ENCODE measurements around the gene ADRM1. TPM values are rescaled to one million over a fixed set of nuclear protein-coding genes. Genes with fewer than 3 reads are reported as not detected.

ADRM1 gene, protein sequence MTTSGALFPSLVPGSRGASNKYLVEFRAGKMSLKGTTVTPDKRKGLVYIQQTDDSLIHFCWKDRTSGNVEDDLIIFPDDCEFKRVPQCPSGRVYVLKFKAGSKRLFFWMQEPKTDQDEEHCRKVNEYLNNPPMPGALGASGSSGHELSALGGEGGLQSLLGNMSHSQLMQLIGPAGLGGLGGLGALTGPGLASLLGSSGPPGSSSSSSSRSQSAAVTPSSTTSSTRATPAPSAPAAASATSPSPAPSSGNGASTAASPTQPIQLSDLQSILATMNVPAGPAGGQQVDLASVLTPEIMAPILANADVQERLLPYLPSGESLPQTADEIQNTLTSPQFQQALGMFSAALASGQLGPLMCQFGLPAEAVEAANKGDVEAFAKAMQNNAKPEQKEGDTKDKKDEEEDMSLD
- 100 to 1,000 TPM in 3 of 4 donors, 10 to 100 TPM in 1; 84.7 to 155 (median 146) TPM for total RNA-seq

DNA sequence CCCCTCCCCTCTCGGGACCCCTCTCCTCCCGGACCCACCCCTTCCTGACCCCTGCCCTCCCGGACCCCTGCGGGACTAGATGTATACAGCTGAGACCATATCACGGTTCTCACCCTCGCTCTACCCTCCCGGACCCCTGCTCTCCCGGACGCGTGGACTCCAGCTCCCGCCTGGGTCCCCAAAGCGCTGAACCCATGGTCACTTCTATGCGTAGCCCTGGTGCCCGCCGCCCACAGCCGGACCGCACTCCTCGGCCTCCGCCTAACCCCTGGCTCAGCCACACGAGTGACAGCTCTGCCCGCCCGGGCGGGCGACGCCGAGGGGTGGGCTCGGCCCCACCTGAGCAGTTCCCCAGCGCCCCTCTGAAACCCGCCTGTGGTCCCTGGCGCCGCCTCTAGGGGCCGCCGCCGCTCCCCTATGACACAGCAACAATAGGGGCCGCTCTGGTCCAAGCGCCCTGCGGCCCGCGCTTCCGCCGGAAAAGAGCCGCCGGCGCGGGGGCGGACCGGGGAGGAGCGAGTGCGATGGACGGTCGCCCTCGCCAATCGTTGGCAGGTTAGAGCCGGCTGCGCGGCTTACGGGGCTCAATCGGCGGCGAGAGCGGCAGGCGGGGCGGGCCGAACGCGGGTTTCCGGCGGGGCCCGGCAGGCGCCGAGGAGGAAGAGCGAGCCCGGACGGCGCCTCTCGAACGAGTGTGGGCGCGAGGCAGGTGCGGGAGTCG is at the start of gene ADRM1:
TSS of gene ADRM1 (plus strand) at position 657 of the 721 bp plus-strand sequence. CDS start 572 bp downstream, outside the sequence.
- TF ChIP-seq EP300 (IDR thresholded peaks at IDR 0.05) (no peak), POLR2AphosphoS5 (IDR thresholded peaks at IDR 0.05) (peak in 2 of 3 donors; percentile 73 to 96), POLR2A (IDR thresholded peaks at IDR 0.05) (peak in 1 of 2 donors; percentile 54)
- TF ChIP-seq, protein P1, sequence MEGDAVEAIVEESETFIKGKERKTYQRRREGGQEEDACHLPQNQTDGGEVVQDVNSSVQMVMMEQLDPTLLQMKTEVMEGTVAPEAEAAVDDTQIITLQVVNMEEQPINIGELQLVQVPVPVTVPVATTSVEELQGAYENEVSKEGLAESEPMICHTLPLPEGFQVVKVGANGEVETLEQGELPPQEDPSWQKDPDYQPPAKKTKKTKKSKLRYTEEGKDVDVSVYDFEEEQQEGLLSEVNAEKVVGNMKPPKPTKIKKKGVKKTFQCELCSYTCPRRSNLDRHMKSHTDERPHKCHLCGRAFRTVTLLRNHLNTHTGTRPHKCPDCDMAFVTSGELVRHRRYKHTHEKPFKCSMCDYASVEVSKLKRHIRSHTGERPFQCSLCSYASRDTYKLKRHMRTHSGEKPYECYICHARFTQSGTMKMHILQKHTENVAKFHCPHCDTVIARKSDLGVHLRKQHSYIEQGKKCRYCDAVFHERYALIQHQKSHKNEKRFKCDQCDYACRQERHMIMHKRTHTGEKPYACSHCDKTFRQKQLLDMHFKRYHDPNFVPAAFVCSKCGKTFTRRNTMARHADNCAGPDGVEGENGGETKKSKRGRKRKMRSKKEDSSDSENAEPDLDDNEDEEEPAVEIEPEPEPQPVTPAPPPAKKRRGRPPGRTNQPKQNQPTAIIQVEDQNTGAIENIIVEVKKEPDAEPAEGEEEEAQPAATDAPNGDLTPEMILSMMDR (IDR thresholded peaks at IDR 0.05) = peak; percentile 88 to 95
- H3K27ac ChIP-seq = peak within 1 kb of the TSS; percentile 98

DNA sequence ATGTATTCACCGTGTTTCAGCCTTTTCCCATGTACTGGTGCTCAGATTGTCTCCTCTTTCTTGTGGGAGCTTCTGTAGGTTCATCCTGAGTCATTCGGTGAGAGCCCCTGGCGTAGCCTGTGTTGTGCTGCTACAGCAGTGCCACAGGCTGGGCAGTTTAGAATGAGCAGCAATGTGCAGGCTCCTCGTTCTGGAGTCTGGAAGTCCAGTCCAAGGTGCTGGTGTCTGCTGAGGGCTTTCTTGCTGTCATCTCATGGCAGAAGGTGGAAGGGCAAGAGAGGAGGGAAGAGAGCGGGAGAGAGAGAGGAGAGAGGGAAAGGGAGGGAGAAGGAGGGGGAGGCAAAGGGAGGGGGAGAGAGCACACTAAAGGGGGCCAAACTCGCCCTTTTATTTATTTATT is 49.4 kb upstream of the ADRM1 start:
- WGBS = 86% methylated on average over 6 of the region's 6 CpGs
- no peaks in the 10 kb centered on the region for H3K27me3 ChIP-seq
- no peak for TF ChIP-seq POLR2AphosphoS5 (IDR thresholded peaks at IDR 0.05)
- no peak for TF ChIP-seq POLR2A (IDR thresholded peaks at IDR 0.05)
- TF ChIP-seq, protein P1 (IDR thresholded peaks at IDR 0.05) = no peak
- TF ChIP-seq EP300 (IDR thresholded peaks at IDR 0.05) = no peak
- no peak overlapping the region for H3K4me3 ChIP-seq
- H3K36me3 ChIP-seq = peaks cover 24% of the 10 kb centered on the region
- no peak for DNase-seq (ENCODE audit: low spot score in 2 of 2)
- H3K4me1 ChIP-seq = peaks cover 17% of the 10 kb centered on the region
- no peaks in the 10 kb centered on the region for H3K9me3 ChIP-seq
- H3K27ac ChIP-seq = no peak overlapping the region

More for the DNA sequence above, at the start of gene ADRM1:
- Histone ChIP-seq H3K4me3 (peak within 1 kb of the TSS; percentile 96), H3K36me3 (peaks cover 19% of the 10 kb centered on the region), H3K4me1 (peaks cover 44% of the 10 kb centered on the region), H3K27me3 (no peaks in the 10 kb centered on the region), H3K9me3 (no peaks in the 10 kb centered on the region)
- DNase-seq (ENCODE audit: low spot score in 2 of 2) = peak; percentile 94 to 96
- 0% methylated on average over 25 of the region's 81 CpGs for WGBS

DNA sequence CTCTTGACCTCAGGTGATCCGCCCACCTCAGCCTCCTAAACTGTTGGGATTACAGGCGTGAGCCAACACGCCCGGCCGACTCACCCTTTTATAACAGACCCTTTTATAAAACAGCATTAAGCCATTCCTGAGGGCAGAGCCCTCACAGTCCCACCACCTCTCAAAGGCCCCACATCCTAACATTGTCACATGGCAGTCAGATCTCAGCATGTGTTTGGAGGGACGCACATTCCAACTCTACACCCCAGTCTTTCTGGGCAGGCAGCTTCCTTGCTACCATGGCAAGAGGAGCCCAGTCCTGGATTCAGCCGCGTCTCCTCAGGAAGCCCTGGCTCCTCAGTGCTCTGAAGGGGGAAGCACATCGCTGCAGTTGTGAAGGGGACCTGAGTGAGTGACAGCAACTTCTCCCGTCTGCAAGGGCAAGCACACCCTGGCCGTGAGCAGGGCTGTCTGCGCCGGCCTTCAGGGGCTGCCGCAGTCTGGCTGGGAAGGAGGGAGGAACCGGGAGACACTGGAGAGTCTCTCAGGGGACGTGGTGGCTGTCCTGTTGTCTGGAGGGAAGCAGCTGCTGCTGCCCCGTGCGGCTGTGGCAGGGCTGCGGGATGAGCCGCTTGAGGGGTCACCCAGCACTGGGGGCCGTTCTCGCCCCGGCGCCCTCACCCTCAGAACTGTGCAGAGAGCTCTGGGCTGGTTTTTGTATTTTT is 48.6 kb upstream of the ADRM1 start:
- WGBS = 82% methylated on average over 21 of the region's 24 CpGs
- peaks cover 29% of the 10 kb centered on the region for H3K36me3 ChIP-seq

DNA sequence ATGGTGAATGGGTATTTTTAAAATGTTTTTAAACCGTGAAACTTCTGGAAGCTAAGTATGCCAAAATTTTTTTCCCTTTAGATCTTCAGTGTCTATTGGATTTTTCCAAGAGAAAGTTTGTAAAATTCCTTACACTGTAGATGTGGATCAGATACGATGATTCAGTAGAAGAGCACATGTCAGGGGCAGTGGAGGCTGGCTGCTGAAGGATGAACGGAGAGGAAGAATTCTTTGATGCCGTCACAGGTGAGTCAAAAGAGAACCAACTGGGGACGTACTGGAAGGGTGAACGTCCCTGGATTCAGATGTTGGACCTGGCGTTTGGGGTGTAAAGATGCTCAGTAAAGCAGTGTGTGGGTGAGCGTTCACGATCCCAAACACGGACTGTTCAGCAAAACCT is 46.8 kb upstream of the ADRM1 start:
- TF ChIP-seq POLR2AphosphoS5 (IDR thresholded peaks at IDR 0.05) (no peak), POLR2A (IDR thresholded peaks at IDR 0.05) (no peak), EP300 (IDR thresholded peaks at IDR 0.05) (no peak)
- TF ChIP-seq, protein P1 (IDR thresholded peaks at IDR 0.05) = no peak
- no peak for DNase-seq (ENCODE audit: low spot score in 2 of 2)
- Histone ChIP-seq H3K4me3 (no peak overlapping the region), H3K27ac (no peak overlapping the region), H3K4me1 (peaks cover 7% of the 10 kb centered on the region), H3K27me3 (no peaks in the 10 kb centered on the region), H3K36me3 (peaks cover 47% of the 10 kb centered on the region), H3K9me3 (no peaks in the 10 kb centered on the region)
- 90% methylated on average over 10 of the region's 10 CpGs for WGBS

More for the DNA sequence above, 48.6 kb upstream of the ADRM1 start:
- TF ChIP-seq, protein P1 (IDR thresholded peaks at IDR 0.05) = no peak
- TF ChIP-seq POLR2AphosphoS5 (IDR thresholded peaks at IDR 0.05) (no peak), POLR2A (IDR thresholded peaks at IDR 0.05) (no peak), EP300 (IDR thresholded peaks at IDR 0.05) (no peak)
- Histone ChIP-seq H3K9me3 (no peaks in the 10 kb centered on the region), H3K27ac (no peak overlapping the region), H3K4me3 (no peak overlapping the region), H3K27me3 (no peaks in the 10 kb centered on the region), H3K4me1 (peaks cover 13% of the 10 kb centered on the region)
- no peak for DNase-seq (ENCODE audit: low spot score in 2 of 2)
